Endodermal cell (in vitro differentiated cells): ENCODE results near the gene ATG10. TPM values are rescaled to one million over a fixed set of nuclear protein-coding genes. Genes with fewer than 3 reads are reported as not detected.

Experiments used
- DNase-seq: peaks from one replicate; pipeline ENCODE4 v3.0.0-alpha.2; 2017
- H3K27ac ChIP-seq: 2 replicates; pipeline ENCODE4 v1.5.1; 2013; ENCODE audit warnings: mild to moderate bottlenecking, low read depth, low read length, moderate library complexity
- H3K27me3 ChIP-seq: 2 replicates; pipeline ENCODE4 v1.6.1; 2013; ENCODE audit warnings: mild to moderate bottlenecking, low read length, moderate library complexity; ENCODE audit not compliant: insufficient read depth, control insufficient read depth, poor library complexity, severe bottlenecking
- H3K36me3 ChIP-seq: 2 replicates; pipeline ENCODE4 v1.7.0; 2013; ENCODE audit warnings: mild to moderate bottlenecking, low read length, moderate library complexity; ENCODE audit not compliant: control insufficient read depth, insufficient read depth
- H3K4me1 ChIP-seq: one replicate; pipeline ENCODE4 v1.7.0; 2013; ENCODE audit warnings: low read length; ENCODE audit not compliant: control insufficient read depth, insufficient read depth
- H3K4me3 ChIP-seq: 2 replicates; pipeline ENCODE4 v1.5.1; 2013; ENCODE audit warnings: mild to moderate bottlenecking, low read length, moderate library complexity
- H3K9ac ChIP-seq: 2 replicates; pipeline ENCODE4 v1.6.1; 2013; ENCODE audit warnings: mild to moderate bottlenecking, low read length, moderate library complexity; ENCODE audit not compliant: poor library complexity, severe bottlenecking; ENCODE audit errors: extremely low read depth
- H3K9me3 ChIP-seq: 2 replicates; pipeline ENCODE4 v1.6.1; 2013; ENCODE audit warnings: mild to moderate bottlenecking, low read length, moderate library complexity; ENCODE audit not compliant: control insufficient read depth
- H3K27ac Mint-ChIP-seq: 2 replicates; pipeline ENCODE4 v1.8.0; 2020; ENCODE audit warnings: mixed read lengths
- H3K27me3 Mint-ChIP-seq: 2 replicates; pipeline ENCODE4 v1.8.0; 2021; ENCODE audit warnings: mild to moderate bottlenecking, mixed read lengths; ENCODE audit not compliant: insufficient read depth
- H3K36me3 Mint-ChIP-seq: 2 replicates; pipeline ENCODE4 v1.8.0; 2020; ENCODE audit warnings: low read depth, mixed read lengths
- H3K4me1 Mint-ChIP-seq: 2 replicates; pipeline ENCODE4 v1.8.0; 2020; ENCODE audit warnings: mixed read lengths
- H3K4me3 Mint-ChIP-seq: 2 replicates; pipeline ENCODE4 v1.8.0; 2020; ENCODE audit warnings: mild to moderate bottlenecking, moderate library complexity, mixed read lengths
- H3K9me3 Mint-ChIP-seq: 2 replicates; pipeline ENCODE4 v1.8.0; 2020; ENCODE audit warnings: mild to moderate bottlenecking, mixed read lengths
- WGBS, 2 experiments: methylation state at CpG; one replicate each; pipeline versions ENCODE4 v1.1.5 to v1.1.7; 2013; ENCODE audit warnings: missing lambda C conversion rate in 2 of 2, mixed read lengths in 1 of 2; ENCODE audit not compliant: insufficient coverage in 1 of 2, insufficient read length in 1 of 2; 5-methylcytosine and 5-hydroxymethylcytosine counted together
- total RNA-seq, 2 donors: library from RNA; stranded (reverse); fragmentation: NEBNext Ultra II Directional in 1 of 2; extraction: Animal tissue kit (Norgen Biotek cat#: 25700) in 1 of 2; gene quantifications; 2 replicates in 1 of 2; 3 replicates in 1 of 2; pipeline ENCODE4 v1.2.1, GENCODE V29; 2021
- TF ChIP-seq, protein P1 (sequence below): fragments of 200-600 bp; sonication (generic); conservative IDR thresholded peaks from 2 replicates; pipeline ENCODE4 v1.5.0; 2021; ENCODE audit warnings: antibody characterized with exemption, mild to moderate bottlenecking

The ATG10 gene
- total RNA-seq, 2 donors from 2014 or later, result 17.9 to 22.6 TPM

DNA sequence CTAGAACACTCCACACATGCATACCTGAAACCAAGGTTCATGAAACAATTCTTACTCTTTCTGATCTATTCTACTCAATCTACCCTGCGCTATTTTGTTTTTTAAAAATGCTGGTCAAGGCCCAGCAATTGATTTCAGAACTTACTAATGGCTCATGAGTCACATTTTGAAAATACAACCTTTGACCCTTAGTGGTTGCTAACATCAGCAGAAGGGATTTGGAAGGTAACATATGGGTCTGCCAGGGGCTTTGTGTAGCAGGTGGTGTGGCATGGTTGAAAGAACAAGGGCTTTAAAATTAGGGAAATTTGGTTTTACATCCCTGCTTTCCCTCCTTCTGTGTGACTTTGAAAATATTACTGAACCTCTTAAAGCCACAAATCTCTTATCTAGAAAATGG is 101.4 kb downstream of the ATG10 start:
- H3K4me3 Mint-ChIP-seq, result no peak overlapping the region
- H3K9ac ChIP-seq, result no peak overlapping the region
- peaks cover 6% of the 10 kb centered on the region for H3K36me3 Mint-ChIP-seq
- peaks cover under 1% of the 10 kb centered on the region for H3K9me3 ChIP-seq
- no peak for DNase-seq
- TF ChIP-seq, protein P1, sequence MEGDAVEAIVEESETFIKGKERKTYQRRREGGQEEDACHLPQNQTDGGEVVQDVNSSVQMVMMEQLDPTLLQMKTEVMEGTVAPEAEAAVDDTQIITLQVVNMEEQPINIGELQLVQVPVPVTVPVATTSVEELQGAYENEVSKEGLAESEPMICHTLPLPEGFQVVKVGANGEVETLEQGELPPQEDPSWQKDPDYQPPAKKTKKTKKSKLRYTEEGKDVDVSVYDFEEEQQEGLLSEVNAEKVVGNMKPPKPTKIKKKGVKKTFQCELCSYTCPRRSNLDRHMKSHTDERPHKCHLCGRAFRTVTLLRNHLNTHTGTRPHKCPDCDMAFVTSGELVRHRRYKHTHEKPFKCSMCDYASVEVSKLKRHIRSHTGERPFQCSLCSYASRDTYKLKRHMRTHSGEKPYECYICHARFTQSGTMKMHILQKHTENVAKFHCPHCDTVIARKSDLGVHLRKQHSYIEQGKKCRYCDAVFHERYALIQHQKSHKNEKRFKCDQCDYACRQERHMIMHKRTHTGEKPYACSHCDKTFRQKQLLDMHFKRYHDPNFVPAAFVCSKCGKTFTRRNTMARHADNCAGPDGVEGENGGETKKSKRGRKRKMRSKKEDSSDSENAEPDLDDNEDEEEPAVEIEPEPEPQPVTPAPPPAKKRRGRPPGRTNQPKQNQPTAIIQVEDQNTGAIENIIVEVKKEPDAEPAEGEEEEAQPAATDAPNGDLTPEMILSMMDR, result no peak
- H3K9me3 Mint-ChIP-seq, result peaks cover under 1% of the 10 kb centered on the region
- 90 to 95% methylated on average over 1 of the region's 1 CpG for WGBS, 2 experiments
- H3K36me3 ChIP-seq, result no peaks in the 10 kb centered on the region
- H3K4me3 ChIP-seq, result no peak overlapping the region
- no peak overlapping the region for H3K27ac Mint-ChIP-seq
- H3K27me3 ChIP-seq, result no peaks in the 10 kb centered on the region
- peaks cover 5% of the 10 kb centered on the region for H3K4me1 Mint-ChIP-seq
- H3K27me3 Mint-ChIP-seq, result no peaks in the 10 kb centered on the region
- H3K27ac ChIP-seq, result no peak overlapping the region
- H3K4me1 ChIP-seq, result no peaks in the 10 kb centered on the region

DNA sequence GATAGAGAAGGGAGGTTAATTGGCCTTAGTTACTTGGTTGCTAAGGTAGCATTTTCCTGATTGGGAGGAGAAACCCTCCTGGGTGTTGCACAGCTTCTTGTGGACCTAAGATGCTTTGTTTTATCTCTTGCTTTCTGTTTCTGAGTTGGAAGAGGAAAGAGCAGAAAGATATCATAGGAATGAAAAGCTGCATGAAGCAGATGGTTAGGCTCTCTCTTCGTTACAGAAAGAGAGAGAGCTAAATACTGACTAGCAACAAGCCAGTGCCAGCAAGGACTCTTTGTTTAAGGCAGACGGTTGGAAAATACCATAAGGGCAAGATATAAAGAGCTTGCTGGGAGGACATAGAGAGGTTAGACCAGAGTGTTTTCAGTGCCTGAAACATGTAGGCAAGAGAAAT is 103.1 kb downstream of the ATG10 start:
- no peak overlapping the region for H3K9ac ChIP-seq
- no peak overlapping the region for H3K4me3 ChIP-seq
- no peak for DNase-seq
- peak overlapping the region; percentile 75 for H3K27ac ChIP-seq
- H3K4me3 Mint-ChIP-seq, result no peak overlapping the region
- H3K9me3 ChIP-seq, result peaks cover 5% of the 10 kb centered on the region
- TF ChIP-seq, protein P1, result no peak
- no peak overlapping the region for H3K27ac Mint-ChIP-seq
- no peaks in the 10 kb centered on the region for H3K27me3 Mint-ChIP-seq
- 51 to 77% methylated on average over 2 of the region's 2 CpGs for WGBS, 2 experiments
- H3K9me3 Mint-ChIP-seq, result peaks cover 14% of the 10 kb centered on the region
- H3K36me3 Mint-ChIP-seq, result peaks cover 17% of the 10 kb centered on the region
- H3K27me3 ChIP-seq, result no peaks in the 10 kb centered on the region
- no peaks in the 10 kb centered on the region for H3K4me1 ChIP-seq
- H3K36me3 ChIP-seq, result no peaks in the 10 kb centered on the region
- peaks cover 5% of the 10 kb centered on the region for H3K4me1 Mint-ChIP-seq

GRCh38 chr5:82077496-82077895 is 105.7 kb downstream of the ATG10 start:
- H3K4me3 ChIP-seq, result no peak overlapping the region
- 86 to 88% methylated on average over 4 to 5 of the region's 5 CpGs for WGBS, 2 experiments

More at GRCh38 chr5:82077496-82077895, 105.7 kb downstream of the ATG10 start:
- H3K27me3 Mint-ChIP-seq, result no peaks in the 10 kb centered on the region
- peaks cover 37% of the 10 kb centered on the region for H3K9me3 Mint-ChIP-seq
- Histone ChIP-seq H3K27ac (no peak overlapping the region), H3K4me1 (no peaks in the 10 kb centered on the region), H3K27me3 (no peaks in the 10 kb centered on the region), H3K36me3 (peaks cover 5% of the 10 kb centered on the region), H3K9me3 (peaks cover 12% of the 10 kb centered on the region), H3K9ac (no peak overlapping the region)
- peaks cover 36% of the 10 kb centered on the region for H3K36me3 Mint-ChIP-seq
- H3K4me1 Mint-ChIP-seq, result peaks cover 5% of the 10 kb centered on the region
- no peak for DNase-seq
- H3K4me3 Mint-ChIP-seq, result no peak overlapping the region
- no peak overlapping the region for H3K27ac Mint-ChIP-seq
- TF ChIP-seq, protein P1, result no peak
